Ascending aorta (tissue), 2 donors: Measurements from ENCODE around the gene FOXO3B. TPM values are rescaled to one million over a fixed set of nuclear protein-coding genes. Genes with fewer than 3 reads are reported as not detected.
A peak's percentile ranks its signal among the peaks of the same experiment; 100 is the strongest.
"Not testable (repeated sequence)": the region's sequence is repeated elsewhere in the genome, so short reads cannot be mapped to it uniquely, and the experiment has no call there.

Experiments
- DNase-seq, 2 donors: peaks; one replicate each; pipeline ENCODE4 v3.0.0-alpha.2; 2019; ENCODE audit warnings: low spot score in 2 of 2
- H3K27ac ChIP-seq, 2 donors: fragments of 200-600 bp; sonication (generic); one replicate each; pipeline ENCODE4 v1.5.1; 2016 to 2017; ENCODE audit warnings: mild to moderate bottlenecking in 1 of 2
- H3K27me3 ChIP-seq: fragments of 200-600 bp; sonication (generic); one replicate; pipeline ENCODE4 v1.5.1; 2017
- H3K36me3 ChIP-seq, 2 donors: fragments of 200-600 bp; sonication (generic); one replicate each; pipeline ENCODE4 v1.5.1; 2016
- H3K4me1 ChIP-seq, 2 donors: fragments of 200-600 bp; sonication (generic); one replicate each; pipeline ENCODE4 v1.5.1; 2016 to 2017; ENCODE audit warnings: mild to moderate bottlenecking in 1 of 2
- H3K4me3 ChIP-seq, 2 donors: fragments of 200-600 bp; sonication (generic); one replicate each; pipeline ENCODE4 v1.5.1; 2016 to 2017; ENCODE audit warnings: mild to moderate bottlenecking in 1 of 2
- H3K9me3 ChIP-seq, 2 donors: fragments of 200-600 bp; sonication (generic); one replicate each; pipeline ENCODE4 v1.5.1; 2016
- intact Hi-C: fragments of 100-400 bp; cut with DNase I; formaldehyde crosslinking; loops from one replicate; pipeline ENCODE4 v1.15.1; 2023
- total RNA-seq: library from RNA; depleted of rRNA; stranded (reverse); fragments of >200 nt; gene quantifications from one replicate; pipeline ENCODE4 v1.1.0, GENCODE V29; 2016

FOXO3B gene
- total RNA-seq, 1 donor from 2014 or later: 2.0 TPM

DNA sequence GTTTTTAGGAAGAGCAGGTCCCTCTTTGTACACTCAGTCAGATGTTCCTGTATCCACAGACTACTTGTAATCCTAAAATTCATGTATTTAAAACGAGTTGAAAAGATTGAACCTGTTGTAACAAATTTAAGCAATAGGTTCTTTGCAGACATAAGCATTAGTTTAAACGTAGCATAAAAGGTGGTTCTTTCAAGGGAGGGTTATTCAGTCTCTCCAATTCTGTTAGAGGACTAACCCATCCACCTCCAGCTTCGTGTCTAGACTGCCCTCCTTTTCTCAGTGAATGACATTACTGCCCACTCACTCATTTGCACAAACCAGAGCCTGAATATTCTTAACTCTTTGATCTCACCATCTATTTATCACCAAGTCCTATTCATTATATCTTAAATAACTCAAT is 554 bp upstream of the FOXO3B start:
- H3K27me3 ChIP-seq, H3K9me3 ChIP-seq, intact Hi-C loops, DNase-seq, H3K27ac ChIP-seq, H3K4me1 ChIP-seq, H3K36me3 ChIP-seq: not testable (repeated sequence)
- peak overlapping the region; percentile 55 to 71 for H3K4me3 ChIP-seq

- H3K27me3 ChIP-seq, intact Hi-C loops, DNase-seq, H3K27ac ChIP-seq, H3K9me3 ChIP-seq, H3K4me1 ChIP-seq, H3K4me3 ChIP-seq: not testable (repeated sequence)
- H3K36me3 ChIP-seq: peaks cover 5 to 11% of the 10 kb centered on the region in 2 donors
Measured at GRCh38 chr17:18677381-18677780, 4.7 kb downstream of the FOXO3B start.

DNA sequence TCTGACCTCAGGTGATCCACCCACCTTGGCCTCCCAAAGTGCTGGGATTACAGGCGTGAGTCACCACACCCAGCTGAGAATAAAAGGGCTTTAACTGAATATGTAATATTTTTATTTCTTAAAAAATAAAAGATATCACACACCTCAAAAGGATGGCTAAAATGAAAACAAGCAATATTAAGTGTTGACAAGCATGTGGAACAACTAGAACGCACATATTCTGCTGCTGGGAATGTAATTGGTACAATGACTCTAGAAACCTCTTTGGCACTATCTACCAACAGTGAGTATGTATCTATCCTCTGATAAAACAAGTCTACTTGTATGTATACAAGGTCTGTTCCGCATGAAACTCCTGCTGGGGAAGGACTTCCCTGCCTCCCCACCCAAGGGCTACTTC is 5.2 kb downstream of the FOXO3B start:
- H3K27me3 ChIP-seq, H3K4me3 ChIP-seq, H3K4me1 ChIP-seq, H3K27ac ChIP-seq, DNase-seq, H3K9me3 ChIP-seq, intact Hi-C loops: not testable (repeated sequence)
- H3K36me3 ChIP-seq: peaks cover 7 to 15% of the 10 kb centered on the region in 2 donors

- DNase-seq, H3K4me1 ChIP-seq, H3K4me3 ChIP-seq, H3K27ac ChIP-seq, H3K27me3 ChIP-seq, intact Hi-C loops: not testable (repeated sequence)
- Histone ChIP-seq H3K36me3 (peaks cover 18 to 40% of the 10 kb centered on the region in 2 donors), H3K9me3 (peaks cover 0 to 17% of the 10 kb centered on the region in 2 donors)
Measured at GRCh38 chr17:18672395-18673227, 9.5 kb downstream of the FOXO3B start.

GRCh38 chr17:18668625-18669024 is 13.5 kb downstream of the FOXO3B start:
- DNase-seq, intact Hi-C loops, H3K27me3 ChIP-seq, H3K27ac ChIP-seq, H3K4me3 ChIP-seq, H3K4me1 ChIP-seq: not testable (repeated sequence)
- peaks cover 18 to 31% of the 10 kb centered on the region in 2 donors for H3K36me3 ChIP-seq
- peaks cover 4 to 36% of the 10 kb centered on the region in 2 donors for H3K9me3 ChIP-seq

GRCh38 chr17:18667535-18667934 is 14.6 kb downstream of the FOXO3B start:
- Histone ChIP-seq H3K9me3 (peaks cover 13 to 47% of the 10 kb centered on the region in 2 donors), H3K36me3 (peaks cover 13 to 31% of the 10 kb centered on the region in 2 donors)
- intact Hi-C loops: not testable (repeated sequence)

DNA sequence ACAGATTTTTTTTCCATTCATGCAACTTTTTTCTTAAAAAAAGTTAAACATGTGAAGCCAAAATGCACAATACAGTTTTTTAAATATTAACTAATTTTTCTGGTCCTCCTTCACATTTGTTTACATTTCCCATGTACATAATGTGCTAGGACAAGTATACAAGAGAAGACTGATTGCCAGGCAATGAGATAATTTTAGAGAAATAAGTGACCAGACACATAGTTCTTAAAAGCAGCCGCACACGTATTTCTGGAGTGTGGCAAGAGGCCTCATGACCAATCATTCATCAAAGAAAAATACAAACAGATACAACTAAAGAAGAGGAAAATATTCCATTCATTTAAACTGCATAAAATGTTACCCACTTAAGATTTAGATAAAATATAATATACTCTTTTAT is 15.8 kb downstream of the FOXO3B start:
- intact Hi-C loops, H3K27me3 ChIP-seq, DNase-seq, H3K27ac ChIP-seq, H3K4me3 ChIP-seq, H3K4me1 ChIP-seq: not testable (repeated sequence)
- Histone ChIP-seq H3K36me3 (peaks cover 6 to 22% of the 10 kb centered on the region in 2 donors), H3K9me3 (peaks cover 23 to 59% of the 10 kb centered on the region in 2 donors)

More at GRCh38 chr17:18667535-18667934, 14.6 kb downstream of the FOXO3B start:
- H3K27me3 ChIP-seq, H3K4me3 ChIP-seq, H3K4me1 ChIP-seq, DNase-seq, H3K27ac ChIP-seq: not testable (repeated sequence)

GRCh38 chr17:18661924-18662624 is 20.0 kb downstream of the FOXO3B start:
- H3K27me3 ChIP-seq, DNase-seq, H3K36me3 ChIP-seq, H3K27ac ChIP-seq, intact Hi-C loops, H3K4me3 ChIP-seq, H3K4me1 ChIP-seq: not testable (repeated sequence)
- H3K9me3 ChIP-seq: peaks cover 27 to 58% of the 10 kb centered on the region in 2 donors

- intact Hi-C loops, H3K27me3 ChIP-seq, H3K9me3 ChIP-seq, H3K27ac ChIP-seq, H3K4me3 ChIP-seq, H3K36me3 ChIP-seq, DNase-seq, H3K4me1 ChIP-seq: not testable (repeated sequence)
Measured at GRCh38 chr17:18650094-18650493, 32.0 kb downstream of the FOXO3B start.

DNA sequence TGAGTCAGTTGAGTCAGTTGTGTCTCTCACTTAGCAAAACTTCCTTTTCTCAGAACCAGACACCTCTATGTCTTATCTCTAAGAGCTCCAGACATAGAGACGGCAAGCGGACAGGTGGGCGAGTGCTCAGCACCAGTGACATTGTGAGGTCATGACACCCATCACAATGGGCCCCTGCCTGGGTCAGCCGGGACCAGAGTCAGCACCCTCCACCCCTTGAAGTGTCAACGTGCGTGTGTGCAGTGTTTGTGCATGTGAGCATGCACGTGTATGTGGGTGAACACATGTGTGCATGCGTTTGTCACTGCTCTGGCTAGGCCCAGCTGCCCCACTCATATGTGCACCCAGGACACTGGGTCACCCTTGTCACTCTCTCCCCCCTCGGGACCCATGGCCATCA is 37.8 kb downstream of the FOXO3B start, which contains the start of gene TBC1D28:
TBC1D28 (minus strand) TSS at position 101 of the 400 bp plus-strand sequence. CDS start 3,039 bp downstream, outside the sequence.
- H3K4me3 ChIP-seq, H3K36me3 ChIP-seq, intact Hi-C loops, DNase-seq, H3K4me1 ChIP-seq, H3K27ac ChIP-seq, H3K27me3 ChIP-seq, H3K9me3 ChIP-seq: not testable (repeated sequence)

DNA sequence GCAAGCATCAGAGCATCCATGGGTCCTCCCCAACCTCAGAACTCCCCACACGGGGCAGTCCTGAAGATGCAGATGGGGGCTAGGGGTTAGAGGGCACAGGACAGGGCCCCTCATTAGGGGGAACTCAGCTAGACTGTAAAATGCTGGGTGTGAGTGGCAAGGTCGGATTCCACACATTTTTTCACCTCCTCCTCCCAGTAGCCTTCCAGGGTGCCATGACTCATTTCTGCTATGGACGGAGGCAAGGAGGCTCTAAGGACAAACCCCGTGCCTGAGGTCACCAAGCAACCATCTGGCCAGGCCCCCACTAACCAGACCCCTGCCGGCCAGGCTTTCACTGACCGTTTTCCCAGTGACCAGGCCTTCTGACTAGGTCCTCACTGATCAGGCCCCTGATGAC is 39.0 kb downstream of the FOXO3B start:
- H3K27ac ChIP-seq, H3K4me1 ChIP-seq, DNase-seq, H3K27me3 ChIP-seq, H3K4me3 ChIP-seq, H3K36me3 ChIP-seq, intact Hi-C loops, H3K9me3 ChIP-seq: not testable (repeated sequence)

DNA sequence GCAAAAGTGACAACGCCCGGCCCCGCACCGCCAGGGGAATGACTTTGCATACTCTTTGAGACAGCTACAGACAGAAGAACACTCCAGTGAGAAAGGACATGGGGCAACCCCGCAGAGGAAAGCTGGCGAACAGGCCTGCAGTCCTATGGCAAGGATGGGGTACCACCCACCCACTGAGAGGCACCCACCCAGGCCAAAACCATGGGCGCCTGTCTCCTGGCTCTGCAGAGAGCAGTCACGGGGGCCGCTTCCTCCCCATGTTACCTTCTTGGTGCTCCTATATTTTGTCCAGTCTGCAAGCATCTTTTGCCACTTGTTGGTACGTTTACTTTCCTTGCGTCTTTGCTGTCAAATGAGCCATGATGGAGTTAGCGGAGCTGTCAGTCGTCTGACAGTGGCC is 43.8 kb downstream of the FOXO3B start:
- H3K4me1 ChIP-seq, H3K36me3 ChIP-seq, H3K27ac ChIP-seq, DNase-seq, H3K9me3 ChIP-seq, H3K27me3 ChIP-seq, intact Hi-C loops, H3K4me3 ChIP-seq: not testable (repeated sequence)

GRCh38 chr17:18636237-18636636 is 45.9 kb downstream of the FOXO3B start:
- H3K36me3 ChIP-seq, H3K4me3 ChIP-seq, H3K9me3 ChIP-seq, DNase-seq, H3K27ac ChIP-seq, intact Hi-C loops, H3K27me3 ChIP-seq, H3K4me1 ChIP-seq: not testable (repeated sequence)

- DNase-seq, H3K9me3 ChIP-seq, H3K27ac ChIP-seq, H3K4me1 ChIP-seq, H3K27me3 ChIP-seq, H3K4me3 ChIP-seq, H3K36me3 ChIP-seq, intact Hi-C loops: not testable (repeated sequence)
Measured at GRCh38 chr17:18635773-18636172, 46.3 kb downstream of the FOXO3B start.
